Activated naive CD8-positive, alpha-beta T cell treated with anti-CD3 and anti-CD28 coated beads, Interleukin-2, amount 50 U/mL, for 16 hours (primary cell): ENCODE data around the gene PRXL2B.

Experiments used
- DNase-seq: peaks from one replicate; pipeline ENCODE4 v3.0.0-alpha.2; 2020; ENCODE audit warnings: low read depth, low spot score

PRXL2B gene

DNA sequence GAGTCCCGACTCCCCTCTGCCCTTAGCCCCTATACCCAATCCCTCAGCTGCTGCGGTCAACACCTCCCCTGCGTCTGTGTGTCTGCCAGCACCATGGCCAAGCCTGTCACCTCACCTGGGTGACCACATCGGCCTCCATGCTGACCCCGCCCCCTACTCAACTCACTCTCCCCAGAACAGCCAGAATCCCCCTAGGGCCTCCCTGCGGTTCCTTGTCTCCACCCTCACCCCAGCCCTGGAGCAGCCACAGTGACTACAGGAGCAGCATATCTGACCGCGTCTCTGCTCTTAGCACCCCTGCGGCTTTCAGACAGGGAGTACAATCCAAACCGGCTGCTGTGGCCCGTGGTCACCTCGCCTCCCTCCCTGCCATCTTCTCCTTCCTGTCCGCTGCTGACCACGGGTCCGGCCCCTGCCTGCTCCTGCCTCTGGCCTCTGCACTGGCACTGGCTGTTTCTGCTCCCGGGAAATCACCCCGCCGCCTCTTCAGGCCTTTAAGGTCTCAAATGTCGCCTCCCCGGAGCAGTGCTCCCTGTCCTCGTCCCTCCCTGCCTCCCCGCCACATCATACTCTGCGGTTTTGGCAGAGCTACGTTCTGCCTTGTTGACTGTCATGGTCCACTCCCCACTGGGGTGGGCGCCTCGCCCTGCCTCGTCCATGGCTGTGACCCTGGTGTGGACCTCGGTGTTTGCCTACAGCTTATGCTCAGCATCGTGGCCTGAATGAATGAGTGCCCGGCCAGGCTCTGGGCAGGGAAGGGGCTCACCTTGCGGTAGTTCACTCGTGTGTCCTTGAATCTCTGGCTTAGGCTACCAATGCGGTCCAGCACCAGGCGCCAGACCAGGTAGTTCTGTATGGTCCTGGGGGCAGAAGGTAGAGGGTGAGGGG, 11.1 kb downstream of the PRXL2B start:
- DNase-seq, result no peak

DNA sequence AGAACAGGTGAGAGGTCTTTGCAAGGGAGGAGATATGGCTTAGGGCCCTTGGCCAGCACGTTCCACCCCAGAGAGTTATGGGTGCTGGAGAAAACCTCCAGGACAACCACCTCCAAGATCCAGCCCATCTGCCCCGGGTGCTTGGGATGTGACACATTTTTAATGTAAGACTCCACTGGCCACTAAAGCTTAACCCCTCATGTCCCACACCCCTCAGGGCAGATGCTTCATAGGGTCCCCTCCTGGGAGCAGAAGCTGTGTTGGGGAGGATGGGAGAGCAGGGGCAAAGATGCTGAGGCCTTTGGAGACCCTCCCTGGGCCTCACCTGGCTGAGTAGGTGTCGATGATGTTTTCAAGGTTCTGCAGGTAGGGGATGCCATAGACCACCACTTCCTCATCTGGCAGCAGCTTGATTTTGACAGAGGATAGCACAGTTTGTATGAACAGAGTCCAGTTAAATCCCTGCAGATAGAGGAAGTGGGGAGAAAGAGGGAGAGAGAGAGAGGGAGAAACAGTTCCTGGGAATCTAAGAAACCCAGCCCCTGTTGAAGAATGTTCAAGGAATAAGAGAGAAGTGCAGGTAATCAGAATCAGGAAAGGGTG, 11.9 kb downstream of the PRXL2B start:
- no peak for DNase-seq

DNA sequence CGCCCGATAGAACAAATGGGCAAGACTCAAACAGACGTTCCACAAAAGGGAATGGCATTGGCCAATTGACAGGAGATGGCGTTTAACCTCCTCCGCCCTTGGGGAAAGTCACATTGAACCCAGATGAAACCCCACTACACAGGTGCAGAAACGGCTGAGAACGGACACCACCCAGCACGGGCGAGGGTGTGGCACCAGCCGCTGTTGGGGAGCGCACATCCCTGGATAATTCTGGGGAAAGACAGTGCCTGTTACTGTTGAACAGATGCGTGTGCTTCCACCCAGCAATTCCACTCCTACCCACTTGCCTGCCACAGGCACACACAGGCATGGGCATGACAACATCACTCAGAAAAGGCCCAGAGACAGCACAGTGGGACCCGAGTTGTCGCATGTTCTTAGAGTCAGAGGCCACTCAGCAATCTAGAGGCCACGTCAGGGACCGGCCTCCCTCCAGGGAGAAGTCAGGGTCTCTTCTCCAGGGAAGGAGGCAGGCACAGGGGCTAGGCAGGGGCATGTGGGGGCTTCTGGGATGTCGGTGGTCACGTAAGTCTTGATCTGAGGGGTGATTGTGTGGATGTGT, 15.2 kb downstream of the PRXL2B start:
- no peak for DNase-seq

DNA sequence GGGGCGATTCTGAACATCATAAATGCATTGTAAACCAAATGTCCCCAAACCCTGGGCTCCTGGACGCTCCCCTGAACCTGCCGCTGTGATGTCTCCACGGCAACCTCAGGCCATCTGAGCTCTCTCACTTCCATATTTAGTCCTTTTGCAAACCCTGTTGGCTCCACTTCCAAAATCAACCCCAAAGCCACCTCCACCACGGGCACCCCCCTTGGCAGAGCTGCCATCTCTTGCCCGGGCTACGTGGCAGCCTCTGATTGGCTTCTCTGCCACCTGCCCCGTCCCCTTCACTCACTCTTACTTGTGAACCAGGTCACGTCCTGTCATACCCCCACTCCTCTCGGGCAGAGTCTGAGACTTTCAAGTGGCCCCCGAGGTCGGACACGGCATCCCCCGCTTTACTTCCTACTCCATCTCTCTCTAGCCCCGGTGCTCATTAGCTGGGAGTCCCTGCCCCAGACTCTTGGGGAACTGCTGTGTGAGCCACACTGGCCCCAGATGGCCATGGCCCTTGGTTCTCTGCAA, 15.8 kb downstream of the PRXL2B start:
- no peak for DNase-seq

DNA sequence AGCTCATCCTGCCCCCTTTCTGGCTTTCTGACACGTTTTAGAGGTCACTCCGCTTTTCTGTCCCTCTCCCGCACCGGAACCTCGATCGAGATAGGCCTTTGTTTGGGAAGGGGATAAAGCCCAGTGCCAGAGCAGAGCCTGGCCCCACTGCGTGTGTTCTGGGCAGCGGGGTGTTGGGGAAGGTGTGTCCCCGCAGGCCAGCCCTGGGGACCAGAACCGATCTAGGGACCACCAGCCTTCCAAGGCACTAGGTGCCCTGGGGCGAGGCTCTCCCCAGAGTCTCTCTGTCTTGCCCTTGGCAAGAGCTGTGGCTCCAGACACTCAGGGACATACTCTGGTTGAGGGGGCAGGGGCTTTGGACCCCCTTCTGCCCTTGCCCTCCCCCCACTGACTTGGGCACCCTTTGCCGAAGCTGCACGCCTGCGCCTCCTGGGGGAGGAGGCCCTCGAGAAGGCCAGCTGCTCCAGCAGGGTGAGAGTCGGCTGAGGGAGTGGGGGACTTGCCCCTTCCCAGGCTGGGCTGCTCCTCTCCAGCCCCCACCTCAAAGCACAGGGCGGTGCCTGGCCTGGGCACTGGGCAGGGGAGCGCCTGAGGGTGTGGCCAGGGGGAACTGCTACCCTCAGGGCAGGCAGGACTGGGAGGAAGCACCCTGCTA, 16.4 kb downstream of the PRXL2B start:
- no peak for DNase-seq

DNA sequence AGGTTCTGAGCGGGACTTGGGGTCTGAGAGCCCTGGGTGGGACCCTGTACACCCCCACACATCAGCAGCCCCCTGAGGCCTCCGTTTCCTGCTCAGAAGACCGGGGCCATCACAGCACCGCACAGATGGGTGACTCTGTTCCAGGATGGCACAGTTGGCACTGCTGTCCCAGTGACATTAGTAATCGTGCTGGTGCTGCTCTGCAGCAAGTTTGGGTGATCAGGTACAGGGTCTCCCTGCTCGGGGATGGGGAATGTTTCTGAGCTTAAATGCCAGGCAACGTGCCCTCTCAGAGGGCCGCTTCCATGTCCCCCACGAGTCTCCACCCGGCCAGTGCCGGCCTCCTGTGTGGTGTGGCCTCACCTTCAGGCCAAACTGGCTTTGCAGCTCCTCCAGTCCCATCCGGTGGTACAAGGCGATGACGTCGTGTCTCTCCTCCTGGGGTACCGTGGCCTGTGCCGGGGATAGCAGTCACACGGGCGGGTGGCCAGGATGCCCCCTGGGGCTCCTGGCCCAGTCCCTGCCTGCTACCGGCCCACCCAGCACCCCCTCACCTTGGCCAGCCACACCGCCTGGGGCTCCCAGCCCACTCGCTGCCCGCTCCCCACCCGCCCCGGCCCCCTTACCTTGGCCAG, 17.1 kb downstream of the PRXL2B start:
- DNase-seq, result no peak

DNA sequence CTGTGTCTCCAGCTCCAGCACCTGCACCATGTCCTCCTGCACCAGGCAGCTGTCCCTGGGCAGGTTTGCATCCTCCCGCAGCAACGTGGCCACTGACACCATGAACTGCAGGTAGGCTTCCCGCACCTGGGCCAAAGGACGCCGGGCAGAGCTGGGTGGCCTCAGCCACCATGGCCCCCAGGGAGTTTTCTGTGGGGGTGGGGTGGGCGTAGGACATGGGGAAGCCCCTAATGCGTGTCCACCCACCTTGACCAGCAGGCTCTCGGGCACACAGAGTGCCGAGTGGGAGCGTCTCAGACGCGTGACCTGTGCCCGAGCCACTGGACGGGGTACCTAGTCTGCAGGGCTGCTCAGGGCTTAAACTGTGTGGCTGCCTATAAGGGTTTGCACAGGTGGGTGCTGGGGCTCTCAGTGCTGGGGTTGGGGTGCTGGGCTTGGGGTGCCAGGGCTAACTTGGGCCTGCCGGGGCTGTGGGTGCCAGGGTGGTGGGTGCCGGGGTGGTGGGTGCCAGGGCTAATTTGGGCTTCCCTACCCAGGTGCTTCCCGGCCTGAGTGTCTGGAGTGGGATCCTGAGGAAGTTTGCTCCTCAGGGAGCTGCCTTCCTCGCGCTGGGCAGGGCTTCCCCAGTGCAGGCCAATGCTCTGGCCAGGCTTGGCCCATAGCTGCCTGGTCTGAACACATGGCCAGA, 17.7 kb downstream of the PRXL2B start:
- no peak for DNase-seq

DNA sequence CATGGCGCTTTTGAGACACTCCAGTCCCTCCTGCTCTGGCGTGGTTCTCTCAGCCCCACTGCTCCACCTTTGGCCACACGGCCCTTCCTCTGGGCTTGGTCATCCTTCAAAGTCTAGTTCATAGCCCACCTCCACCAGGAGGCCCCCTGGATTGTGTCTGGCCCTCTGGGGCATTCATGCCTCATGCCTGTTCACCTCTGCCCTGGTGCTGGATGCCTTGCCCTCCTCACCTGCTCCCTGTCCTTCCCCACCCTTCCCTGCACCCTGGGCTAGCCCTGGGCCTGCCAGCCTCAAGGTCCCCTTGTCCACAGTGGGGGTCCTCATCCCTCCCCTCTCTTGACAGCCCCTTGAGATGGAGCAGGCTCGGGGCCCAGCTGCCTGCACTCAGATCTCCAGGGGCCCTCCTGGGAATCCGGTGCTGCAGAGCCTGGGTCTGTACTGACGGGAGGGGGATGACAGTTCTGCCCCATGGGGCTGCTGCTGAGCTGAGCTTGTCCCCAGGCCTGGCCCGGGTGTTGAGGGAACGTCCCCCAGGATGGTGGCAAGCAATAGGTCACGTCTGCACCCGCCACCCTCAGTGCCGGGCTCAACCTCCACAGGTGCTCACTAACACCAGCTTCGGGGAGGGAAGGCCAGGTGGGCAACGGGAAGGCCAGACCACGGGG, 18.4 kb downstream of the PRXL2B start:
- no peak for DNase-seq

DNA sequence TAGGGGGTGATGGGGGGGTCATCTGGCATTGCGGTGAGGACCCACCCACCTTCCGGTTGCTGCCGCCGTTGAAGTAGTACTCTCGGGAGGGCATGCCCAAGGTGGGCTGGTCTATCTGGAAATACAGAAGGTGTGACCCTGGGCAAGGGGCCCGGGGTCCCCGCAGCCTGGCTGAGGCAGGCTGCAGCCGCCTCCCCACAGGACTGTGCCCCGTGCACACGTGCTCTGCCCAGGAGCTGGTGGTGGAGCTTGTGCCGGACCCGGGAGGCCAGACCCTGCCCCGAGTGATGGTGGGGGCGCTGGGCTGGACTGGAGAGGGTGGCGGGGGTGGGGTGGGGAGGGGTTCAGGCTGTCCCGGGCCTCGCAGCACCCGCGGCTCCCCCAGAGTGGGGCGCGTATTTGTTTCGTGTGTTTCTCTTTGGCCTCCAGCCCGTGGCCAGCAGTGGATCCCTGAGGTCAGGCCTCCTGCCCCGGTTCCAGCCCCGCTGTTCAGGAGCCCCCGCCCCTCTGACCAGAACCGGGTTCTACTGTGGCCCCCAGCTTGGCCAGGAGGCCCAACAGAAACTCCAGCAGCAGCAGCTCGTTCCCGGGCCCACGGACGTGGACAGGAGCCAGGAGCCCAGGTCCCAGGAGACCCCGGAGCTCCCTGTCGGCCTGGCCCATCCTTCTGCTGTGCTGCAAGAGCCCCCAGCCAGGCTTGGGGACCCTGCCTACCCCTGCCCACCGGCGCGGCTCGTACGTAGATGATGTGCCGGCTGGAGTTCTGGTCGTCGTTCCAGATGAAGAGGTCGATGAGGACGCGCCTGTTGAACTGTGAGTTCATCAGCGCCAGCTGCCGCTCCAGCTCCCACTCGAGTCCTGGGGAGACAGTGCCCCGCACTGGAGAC, 19.2 kb downstream of the PRXL2B start:
- no peak for DNase-seq

DNA sequence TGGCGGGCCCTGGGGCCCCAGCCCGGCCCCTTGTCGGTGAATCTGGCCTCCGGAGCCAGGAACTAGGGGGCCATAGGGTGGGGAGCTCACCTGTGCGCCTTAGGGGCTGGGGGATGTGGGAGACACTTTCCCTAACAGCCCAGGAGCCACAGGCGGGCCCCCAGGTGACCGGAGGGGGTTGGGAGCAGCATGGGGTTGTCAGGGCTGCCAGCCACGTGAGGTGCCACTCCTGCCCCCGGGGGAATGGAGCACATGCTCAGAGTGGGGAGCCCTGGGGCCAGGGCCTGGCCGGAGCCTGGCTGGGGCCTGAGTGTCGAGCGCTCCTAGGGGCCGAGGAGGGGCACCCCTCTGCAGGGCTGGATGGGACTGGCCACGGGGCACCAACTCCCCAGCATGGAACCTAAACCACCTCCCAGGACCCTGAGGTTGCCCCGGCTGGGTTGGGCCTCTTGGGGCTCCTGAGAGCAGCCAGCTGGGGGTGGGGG, 19.9 kb downstream of the PRXL2B start:
- DNase-seq, result no peak

DNA sequence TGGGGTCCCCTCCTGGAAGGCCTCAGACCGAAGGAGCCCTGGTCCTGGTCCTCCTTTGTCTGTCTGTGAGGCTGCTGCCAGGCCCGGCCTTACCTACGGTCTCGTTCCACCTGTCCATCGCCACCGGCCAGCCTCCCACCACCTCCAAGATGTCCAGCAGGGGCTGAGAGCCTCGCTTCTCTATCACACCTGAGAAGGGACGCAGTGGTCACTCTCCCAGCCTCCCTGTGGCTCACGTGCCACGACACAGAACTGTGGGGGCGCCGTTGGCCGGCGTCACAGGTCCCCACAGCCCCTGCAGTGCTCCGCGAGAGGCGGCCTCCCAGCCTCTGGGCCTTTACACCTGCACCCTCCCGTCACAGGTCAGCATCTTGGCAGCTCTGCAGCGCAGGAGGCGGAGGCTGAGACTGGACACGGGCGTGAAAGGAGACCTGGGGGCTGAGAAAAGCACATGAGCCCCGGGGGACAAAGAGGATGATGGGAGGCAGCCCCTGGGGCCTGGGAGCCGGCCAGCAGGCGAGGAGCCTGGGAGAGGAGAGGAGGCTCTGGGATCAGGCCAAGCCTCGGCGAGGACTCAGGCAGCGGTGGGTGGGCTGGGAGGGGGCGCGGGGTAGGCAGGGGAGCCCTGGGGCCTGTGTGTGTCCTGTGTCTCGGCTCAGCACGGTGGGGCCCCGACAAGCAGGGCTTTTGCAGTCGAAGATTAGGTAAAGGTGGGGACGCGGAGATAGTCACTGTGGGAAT, 20.5 kb downstream of the PRXL2B start:
- DNase-seq, result no peak

DNA sequence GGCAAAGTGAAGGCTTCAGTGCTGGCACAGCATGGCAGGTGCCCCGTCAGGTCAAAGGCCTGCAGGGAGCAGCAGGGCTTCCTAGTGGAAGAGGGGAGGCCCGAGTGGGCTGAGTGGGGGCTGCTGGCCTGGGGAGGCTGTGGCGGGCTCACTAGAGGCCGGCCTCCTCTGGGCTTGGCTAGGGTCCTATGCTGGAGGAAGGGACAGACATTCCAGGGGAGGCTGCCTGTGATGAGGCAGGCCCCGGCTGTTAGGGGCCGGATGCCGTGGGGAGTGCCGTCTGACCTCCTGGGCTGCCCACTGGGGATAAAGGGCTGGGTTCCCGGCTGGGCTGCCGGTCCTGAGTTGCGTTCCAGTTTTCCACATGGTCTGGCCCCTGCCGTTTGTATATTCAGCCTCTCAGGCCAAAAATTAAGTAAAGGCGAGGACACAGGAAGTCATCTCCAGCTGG, 21.1 kb downstream of the PRXL2B start:
- no peak for DNase-seq

DNA sequence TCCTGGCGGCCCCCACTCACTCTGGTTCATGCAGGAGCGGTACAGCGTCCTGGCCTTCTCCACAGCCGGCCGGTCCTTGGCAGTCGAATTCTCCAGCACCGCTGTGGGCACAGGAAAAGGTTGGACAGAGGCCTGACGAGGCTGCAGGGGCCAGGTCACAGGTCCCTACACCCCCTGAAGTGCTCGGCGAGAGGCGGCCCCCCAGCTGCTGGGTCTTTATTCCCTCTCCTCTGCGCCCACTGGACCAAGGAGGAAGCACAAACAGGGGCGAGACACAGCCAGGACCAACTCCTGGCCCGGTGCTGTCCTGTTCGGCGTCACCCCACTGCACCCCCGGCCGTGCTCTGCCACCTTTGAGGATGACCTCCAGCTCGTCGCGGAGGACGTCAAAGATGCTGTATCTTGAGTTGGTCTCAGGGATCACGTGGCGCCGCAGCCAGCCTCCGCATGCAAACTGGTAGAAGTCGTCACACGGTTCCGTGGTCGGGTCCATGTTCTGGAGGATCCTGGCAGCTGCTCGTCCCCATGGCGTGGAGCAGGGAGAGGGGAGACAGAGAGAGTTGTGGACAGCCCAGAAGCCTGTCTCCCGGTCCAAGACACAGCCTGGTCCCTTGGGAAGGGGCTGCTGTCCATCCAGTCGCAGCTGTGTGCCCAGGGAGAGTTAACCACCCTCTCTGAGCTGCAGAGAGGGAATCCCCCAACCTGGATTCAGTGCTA, 22.9 kb downstream of the PRXL2B start:
- DNase-seq, result no peak

DNA sequence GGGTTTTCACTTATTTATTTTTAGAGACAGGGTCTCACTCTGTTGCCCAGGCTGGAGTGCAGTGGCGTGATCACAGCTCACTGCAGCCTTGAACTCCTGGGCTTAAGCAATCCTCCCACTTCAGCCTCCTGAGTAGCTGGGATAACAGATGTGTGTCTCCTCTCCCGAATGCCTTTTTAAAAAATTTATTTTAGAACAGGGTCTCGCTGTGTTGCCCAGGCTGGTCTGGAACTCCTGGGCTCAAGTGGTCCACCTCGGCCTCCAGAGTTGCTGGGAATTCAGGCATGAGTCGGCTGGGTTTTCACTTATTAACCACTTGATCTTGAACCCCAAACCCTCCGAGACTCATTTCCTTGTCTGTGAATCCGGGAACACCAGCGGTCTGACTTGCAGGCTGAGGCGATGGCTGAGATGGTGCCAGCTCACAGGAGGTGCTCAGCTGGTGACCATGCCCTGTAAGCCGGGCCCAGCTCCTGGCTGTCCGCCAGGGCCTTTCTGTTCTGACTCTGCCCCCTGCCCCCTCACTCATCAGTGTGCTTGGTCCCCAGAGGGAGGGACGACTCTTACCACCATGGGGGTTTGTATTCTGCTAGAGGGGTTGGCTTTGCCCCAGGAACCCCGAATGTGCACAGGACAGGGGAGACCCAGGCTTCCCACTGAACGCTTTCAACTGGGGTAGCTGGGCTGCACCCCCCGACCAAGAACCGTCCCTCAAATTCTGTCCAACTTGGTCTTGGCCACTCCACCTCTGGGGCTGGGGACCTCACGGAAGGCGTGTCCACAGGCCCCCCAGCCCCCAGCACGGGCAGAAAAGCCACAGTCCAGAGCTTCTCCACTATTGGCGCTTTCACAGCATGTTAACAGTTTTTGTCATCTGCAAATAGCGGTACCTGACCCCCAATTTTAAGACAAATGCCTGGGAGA, 23.7 kb downstream of the PRXL2B start:
- DNase-seq, result no peak

DNA sequence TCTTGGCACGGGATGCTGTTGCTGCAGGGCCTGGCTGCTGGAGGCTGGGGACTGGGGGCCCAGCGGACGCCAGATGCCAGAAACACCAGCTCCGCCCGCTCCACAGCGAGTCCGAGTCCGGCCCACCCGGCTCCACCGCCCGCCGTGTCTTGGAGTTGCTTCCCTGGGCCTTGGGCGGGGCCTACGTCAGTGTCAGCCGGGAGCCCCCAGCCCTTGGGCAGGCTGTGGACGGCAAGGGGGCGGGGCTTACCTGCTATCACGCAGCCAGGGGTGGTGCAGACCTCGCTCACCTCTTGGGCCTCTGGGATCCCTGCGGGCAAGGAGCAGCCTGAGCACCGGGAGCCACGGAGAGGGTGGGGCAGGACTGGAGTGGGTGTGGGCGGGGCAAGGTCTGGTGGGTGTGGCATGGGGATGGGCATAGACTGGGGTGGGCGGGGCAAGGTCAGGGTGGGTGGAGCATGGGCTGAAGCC, 24.5 kb downstream of the PRXL2B start:
- no peak for DNase-seq

DNA sequence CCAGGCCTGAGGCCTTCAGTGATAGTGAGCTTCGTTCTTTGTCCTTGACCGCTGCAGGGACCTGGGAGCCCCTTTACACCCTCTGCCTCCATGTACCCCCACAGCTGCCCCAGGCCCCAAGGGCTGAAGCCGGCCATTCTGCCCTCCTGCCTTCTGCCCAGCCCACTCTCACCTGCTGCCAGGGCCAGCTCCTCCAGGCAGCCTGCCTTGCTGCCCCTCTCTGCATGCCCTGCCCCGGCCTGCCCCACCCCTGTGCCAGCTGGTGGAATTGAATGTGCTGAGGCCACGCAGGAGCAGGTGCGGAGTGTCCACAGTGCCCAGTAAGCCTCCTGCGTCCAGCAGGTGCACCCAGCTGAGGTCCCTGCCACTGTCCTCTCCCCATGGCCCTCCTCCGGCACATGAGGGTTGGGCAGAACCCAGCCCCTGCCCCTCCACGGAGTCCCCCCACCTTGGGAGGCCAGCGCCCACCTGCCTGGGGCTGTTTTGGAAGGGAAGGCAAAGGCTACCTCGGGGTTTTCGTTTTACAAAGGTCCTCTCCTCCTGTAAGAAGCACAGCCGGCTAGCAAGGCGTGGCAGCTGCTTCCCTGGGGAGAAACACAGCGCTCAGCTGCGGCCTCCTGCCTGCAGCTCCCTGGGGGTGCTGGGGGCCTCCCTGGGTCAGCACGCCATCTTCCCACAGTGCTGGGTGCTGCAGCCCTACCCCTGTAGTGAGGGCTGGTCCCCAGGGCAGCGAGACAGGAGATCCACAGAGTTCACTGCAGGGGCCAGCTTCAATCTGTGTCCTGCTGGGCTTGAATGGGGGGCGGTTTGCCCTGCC, 25.3 kb downstream of the PRXL2B start:
- no peak for DNase-seq
